HFF-Myc (cell line): ENCODE data around the gene CNNM3.
"Not testable (repeated sequence)": the region's sequence is repeated elsewhere in the genome, so short reads cannot be mapped to it uniquely, and the experiment has no call there.

Experiments used
- DNase-seq: peaks from one replicate; pipeline ENCODE4 v3.0.0-alpha.2; 2011; ENCODE audit warnings: low read depth; ENCODE audit errors: extremely low read depth
- H3K4me3 ChIP-seq: replicated peaks from 2 replicates; pipeline ENCODE4 v1.5.1; 2011; ENCODE audit warnings: low read depth, mild to moderate bottlenecking, control low read depth, low read length
- TF ChIP-seq, protein P1 (sequence below): IDR thresholded peaks from 2 replicates; pipeline ENCODE4 v1.5.1; 2012; ENCODE audit warnings: mild to moderate bottlenecking, low read depth, low read length, control low read depth; ENCODE audit errors: missing control alignments

Gene CNNM3

DNA sequence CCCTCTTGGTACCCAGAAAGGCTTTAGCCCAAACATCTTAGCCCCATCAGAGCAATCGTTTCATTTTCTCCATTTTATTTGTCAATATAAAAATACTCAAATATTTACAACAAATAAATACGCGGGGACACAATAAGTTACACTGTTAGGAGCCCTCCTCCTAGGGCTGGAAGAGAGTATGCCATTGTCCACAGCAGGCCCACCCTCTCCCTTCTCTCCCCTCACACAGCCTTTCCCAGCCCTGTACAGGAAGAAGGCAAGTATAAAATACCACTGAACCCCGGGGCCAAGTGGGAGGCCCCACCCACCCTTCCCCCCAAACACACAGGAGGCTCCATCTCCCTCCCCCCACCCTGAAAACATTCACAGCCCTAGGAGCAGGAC lies 43.6 kb downstream of the CNNM3 start:
- no peak for DNase-seq
- H3K4me3 ChIP-seq = no peak overlapping the region
- TF ChIP-seq, protein P1, sequence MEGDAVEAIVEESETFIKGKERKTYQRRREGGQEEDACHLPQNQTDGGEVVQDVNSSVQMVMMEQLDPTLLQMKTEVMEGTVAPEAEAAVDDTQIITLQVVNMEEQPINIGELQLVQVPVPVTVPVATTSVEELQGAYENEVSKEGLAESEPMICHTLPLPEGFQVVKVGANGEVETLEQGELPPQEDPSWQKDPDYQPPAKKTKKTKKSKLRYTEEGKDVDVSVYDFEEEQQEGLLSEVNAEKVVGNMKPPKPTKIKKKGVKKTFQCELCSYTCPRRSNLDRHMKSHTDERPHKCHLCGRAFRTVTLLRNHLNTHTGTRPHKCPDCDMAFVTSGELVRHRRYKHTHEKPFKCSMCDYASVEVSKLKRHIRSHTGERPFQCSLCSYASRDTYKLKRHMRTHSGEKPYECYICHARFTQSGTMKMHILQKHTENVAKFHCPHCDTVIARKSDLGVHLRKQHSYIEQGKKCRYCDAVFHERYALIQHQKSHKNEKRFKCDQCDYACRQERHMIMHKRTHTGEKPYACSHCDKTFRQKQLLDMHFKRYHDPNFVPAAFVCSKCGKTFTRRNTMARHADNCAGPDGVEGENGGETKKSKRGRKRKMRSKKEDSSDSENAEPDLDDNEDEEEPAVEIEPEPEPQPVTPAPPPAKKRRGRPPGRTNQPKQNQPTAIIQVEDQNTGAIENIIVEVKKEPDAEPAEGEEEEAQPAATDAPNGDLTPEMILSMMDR = no peak

DNA sequence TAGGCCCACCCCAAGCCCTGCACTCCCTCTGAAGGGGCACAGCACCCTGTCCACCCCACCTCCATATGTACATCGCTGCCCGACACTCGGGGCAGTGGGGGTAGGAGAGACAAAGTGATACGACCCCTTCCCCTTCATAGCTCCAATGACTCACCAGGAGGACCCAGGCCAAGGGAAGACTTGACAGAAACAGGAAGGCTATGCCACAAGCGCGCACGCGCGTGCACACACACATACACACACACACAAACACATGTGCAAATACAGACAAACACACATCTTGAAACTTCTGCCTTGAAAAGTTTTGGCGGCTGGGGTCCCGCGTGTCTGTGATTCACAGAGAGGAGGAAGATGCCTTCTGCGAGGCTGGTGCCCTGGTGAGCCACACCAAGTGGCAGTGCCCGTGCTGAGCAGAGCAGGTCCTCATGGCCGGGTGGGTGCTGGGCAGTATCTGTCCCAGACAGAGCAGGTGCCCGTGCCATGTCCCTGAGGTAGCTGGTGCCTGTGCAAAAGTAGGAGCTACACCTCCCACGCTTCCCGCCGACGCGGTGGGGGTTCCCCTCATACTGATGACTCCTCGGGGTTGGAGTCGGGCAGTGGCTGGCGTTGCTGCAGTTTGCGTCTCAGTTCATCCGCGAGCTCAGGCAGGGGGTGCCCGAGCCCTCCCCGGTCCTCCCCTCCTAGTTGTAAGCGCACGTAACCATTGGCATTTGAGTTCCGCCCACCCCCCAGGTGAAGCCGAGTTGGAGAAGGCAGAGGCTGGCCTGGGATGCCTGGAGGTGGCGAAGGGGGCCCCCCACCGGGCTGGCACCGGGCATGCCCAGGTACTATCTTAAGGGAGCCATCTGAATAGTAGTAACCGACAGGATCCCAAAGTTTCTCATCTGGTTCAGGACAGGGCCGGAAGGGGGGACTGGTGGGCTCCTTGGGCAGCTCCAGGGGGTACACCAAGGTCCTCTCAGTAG lies 44.3 kb downstream of the CNNM3 start:
- no peak overlapping the region for H3K4me3 ChIP-seq
- no peak for DNase-seq
- TF ChIP-seq, protein P1 = no peak

DNA sequence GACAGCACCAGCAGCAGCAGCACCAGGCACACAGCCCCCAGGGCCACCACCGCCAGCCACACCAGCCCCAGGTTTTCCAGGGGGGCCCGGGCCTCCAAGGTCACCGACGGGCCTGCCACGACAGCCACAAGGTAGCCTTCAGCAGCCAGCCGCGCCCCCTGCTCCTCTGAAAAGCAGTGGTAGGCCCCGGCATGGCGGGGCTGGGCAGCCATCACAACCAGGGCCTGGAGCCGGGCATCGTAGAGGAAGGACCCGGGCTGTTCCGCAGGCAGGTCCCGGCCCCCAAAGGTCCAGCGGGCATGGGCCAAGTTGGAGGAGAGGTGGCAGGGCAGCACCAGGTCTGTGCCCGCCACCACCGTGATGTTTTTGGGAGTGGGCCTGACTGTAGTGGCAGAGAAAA lies 45.0 kb downstream of the CNNM3 start:
- DNase-seq = no peak
- TF ChIP-seq, protein P1 = no peak
- no peak overlapping the region for H3K4me3 ChIP-seq

DNA sequence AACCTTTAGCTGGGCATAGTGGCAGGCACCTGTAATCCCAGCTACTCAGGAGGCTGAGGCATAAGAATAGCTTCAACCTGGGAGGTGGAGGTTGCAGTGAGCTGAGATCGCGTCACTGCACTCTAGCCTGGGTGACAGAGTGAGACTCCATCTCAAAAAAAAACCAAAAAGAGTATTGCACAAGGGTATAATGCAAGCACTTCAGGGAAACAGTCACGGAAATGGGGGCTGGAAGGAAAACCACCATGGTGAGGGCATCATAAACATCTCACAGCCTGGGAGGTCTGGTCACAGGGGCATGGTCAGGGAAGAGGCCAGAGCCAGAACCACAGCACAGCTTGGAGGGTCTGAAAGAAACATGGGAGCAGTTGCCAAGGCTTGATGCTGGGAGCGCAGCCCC lies 47.0 kb downstream of the CNNM3 start:
- H3K4me3 ChIP-seq, DNase-seq: not testable (repeated sequence)

DNA sequence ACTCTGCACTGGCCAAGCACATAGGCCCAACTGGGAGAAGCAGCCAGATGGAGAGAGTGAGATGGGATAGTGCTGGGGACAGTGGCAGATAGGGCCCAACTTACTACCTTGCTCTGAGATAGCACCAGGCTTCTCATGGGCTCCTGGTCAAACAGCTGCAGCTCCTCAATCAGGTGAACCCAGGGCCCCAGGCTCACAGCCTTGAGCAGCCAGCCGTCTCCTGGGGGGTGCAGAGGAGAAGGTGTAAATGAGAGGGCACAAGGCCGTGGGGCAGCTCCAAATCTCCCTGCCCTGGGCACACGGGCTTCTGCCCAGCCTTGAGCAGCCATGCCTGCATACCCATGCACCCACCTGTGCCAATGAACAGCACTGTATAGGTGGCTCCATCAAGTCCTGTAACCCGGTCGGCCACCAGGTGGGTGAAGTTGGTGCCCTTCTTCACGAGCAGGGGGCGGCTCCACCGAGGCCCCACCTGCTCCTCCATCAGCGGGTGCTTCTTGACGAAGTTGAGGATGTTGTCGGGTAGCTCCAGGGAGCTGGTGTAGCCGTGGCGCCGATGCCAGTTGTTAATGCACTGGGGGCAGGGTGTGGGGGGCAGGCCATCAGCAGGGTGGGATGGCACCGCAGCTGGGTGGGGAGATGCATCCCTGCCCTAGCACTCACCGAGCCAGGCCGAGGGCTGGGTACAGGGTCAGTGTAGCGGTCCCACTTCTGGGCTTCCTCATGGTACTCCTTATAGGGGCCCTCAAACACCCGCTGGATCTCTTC lies 47.7 kb downstream of the CNNM3 start:
- TF ChIP-seq, protein P1 = no peak
- no peak for DNase-seq
- H3K4me3 ChIP-seq = no peak overlapping the region

DNA sequence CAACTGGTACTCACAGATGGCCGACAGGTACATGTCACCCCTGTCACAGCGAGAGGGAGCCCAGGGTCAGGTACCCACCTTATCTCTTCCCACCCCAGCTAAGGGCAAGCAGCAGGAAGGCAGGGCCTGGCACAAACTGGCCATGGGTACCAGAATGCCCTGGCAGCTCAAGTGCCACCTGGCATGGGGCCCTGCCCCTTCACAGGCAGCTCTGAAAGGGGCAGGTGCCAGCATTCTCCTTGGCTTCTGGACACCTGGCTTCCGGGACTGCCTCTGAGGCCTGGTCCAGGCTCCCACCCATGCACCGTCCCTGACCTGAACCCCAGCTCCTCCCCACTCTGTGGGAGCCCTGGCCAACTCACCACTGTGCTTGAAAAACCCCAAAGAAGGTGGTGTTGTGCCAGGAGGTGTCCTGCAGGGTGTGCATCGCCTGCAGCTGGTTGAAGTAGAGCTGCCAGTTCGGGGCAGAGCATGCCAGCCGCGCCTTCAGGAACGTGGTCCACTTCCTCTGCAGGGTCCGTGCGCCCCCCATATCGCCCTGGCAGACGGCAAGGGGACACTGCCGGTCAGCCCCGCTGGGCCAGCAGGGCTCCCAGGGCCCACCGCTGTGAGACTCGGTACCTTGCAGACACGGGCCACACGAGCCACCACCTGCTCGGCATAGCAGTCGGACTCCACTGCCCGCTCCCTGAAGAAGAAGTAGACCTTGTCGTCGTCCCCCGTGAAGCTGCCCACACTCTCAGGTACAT lies 48.4 kb downstream of the CNNM3 start:
- no peak for DNase-seq
- TF ChIP-seq, protein P1 = no peak
- no peak overlapping the region for H3K4me3 ChIP-seq
